HCT116 (cell line): ENCODE measurements around the gene TECTA. TPM values are rescaled to one million over a fixed set of nuclear protein-coding genes. Genes with fewer than 3 reads are reported as not detected.

ENCODE experiments used
- ATAC-seq: fragments of 200-7000 bp; cut with Tn5 transposase; 2 replicates; pipeline ENCODE4 v1.9.1; 2020; ENCODE audit warnings: mild to moderate bottlenecking, moderate library complexity
- BruUV-seq: library from RNA; stranded (reverse); fragments of 400-500 nt; replicated peaks from 2 replicates; lab custom pipeline; 2021; lab: Mats Ljungman, UMichigan
- CTCF ChIA-PET: fragments of 300-600 bp; sonication (Branson Sonifier 250); formaldehyde crosslinking; loops from one replicate; lab custom pipeline; 2021; ENCODE audit warnings: antibody characterized with exemption; lab: Charles Lee
- POLR2A ChIA-PET: fragments of 300-600, 350-600 bp; sonication (Branson Sonifier 250); formaldehyde crosslinking; loops from one replicate; lab custom pipeline; 2021; ENCODE audit warnings: antibody characterized with exemption; lab: Charles Lee
- RAD21 ChIA-PET, 2 experiments: fragments of 300-600 bp; sonication (Branson Sonifier 250); formaldehyde crosslinking; loops; one replicate each; lab custom pipeline; 2023; ENCODE audit warnings: low total read pairs in 2 of 2; ENCODE audit not compliant: uncharacterized antibody in 2 of 2, unreplicated experiment in 2 of 2, low non-redundant PET in 1 of 2; lab: Charles Lee
- DNase-seq: peaks from one replicate; pipeline ENCODE4 v3.0.0-alpha.2; 2010; ENCODE audit warnings: low read depth, low spot score
- H2AFZ ChIP-seq: fragments of 200-600 bp; shearing (Covaris generic), sonication (generic); 2 replicates; pipeline ENCODE4 v1.6.1; 2017; ENCODE audit warnings: low read depth, mixed run types, mixed read lengths, antibody characterized with exemption, low read length; ENCODE audit not compliant: poor library complexity, severe bottlenecking
- H3K27ac ChIP-seq: 2 replicates; pipeline ENCODE4 v1.5.1; 2012; ENCODE audit warnings: low read depth, low read length
- H3K27me3 ChIP-seq: fragments of 200-600 bp; sonication (generic); 2 replicates; pipeline ENCODE4 v1.6.1; 2016; ENCODE audit warnings: mixed run types, low read length, mixed read lengths; ENCODE audit not compliant: insufficient read depth
- H3K36me3 ChIP-seq, 2 experiments: fragments of 200-500 bp in 1 of 2; fragments of 200-600 bp in 1 of 2; sonication (Bioruptor generic) in 1 of 2; sonication (generic) in 1 of 2; 2 replicates each; pipeline versions ENCODE4 v1.5.1 to v1.6.1; 2014 to 2016; ENCODE audit warnings: low read length in 2 of 2, inconsistent platforms in 1 of 2, mixed read lengths in 1 of 2, mixed run types in 1 of 2; ENCODE audit not compliant: insufficient read depth in 2 of 2, control insufficient read depth in 1 of 2
- H3K4me1 ChIP-seq, 2 experiments: fragments of 200-600 bp in 1 of 2; sonication (generic) in 1 of 2; 2 replicates each; pipeline versions ENCODE4 v1.5.1 to v1.6.1; 2012 to 2017; ENCODE audit warnings: low read length in 2 of 2, inconsistent platforms in 1 of 2, mild to moderate bottlenecking in 1 of 2, mixed read lengths in 1 of 2, mixed run types in 1 of 2, moderate library complexity in 1 of 2; ENCODE audit not compliant: insufficient read depth in 2 of 2, control insufficient read depth in 1 of 2
- H3K4me2 ChIP-seq: fragments of 200-600 bp; sonication (generic); 2 replicates; pipeline ENCODE4 v1.6.1; 2017; ENCODE audit warnings: mixed run types, low read length, mixed read lengths
- H3K4me3 ChIP-seq, 2 experiments: fragments of 200-600 bp in 1 of 2; sonication (generic) in 1 of 2; replicated peaks in 1 of 2; 2 replicates each; pipeline ENCODE4 v1.5.1; 2011 to 2016; ENCODE audit warnings: low read length in 2 of 2, control low read depth in 1 of 2, low read depth in 1 of 2, mild to moderate bottlenecking in 1 of 2, mixed read lengths in 1 of 2, mixed run types in 1 of 2
- H3K79me2 ChIP-seq: fragments of 200-600 bp; sonication (generic); 2 replicates; pipeline ENCODE4 v1.6.1; 2017; ENCODE audit warnings: mild to moderate bottlenecking, mixed run types, low read length, moderate library complexity, mixed read lengths; ENCODE audit not compliant: insufficient read depth
- H3K9ac ChIP-seq: fragments of 200-600 bp; sonication (generic); 2 replicates; pipeline ENCODE4 v1.6.1; 2016; ENCODE audit warnings: low read length, mixed read lengths
- H3K9me2 ChIP-seq: fragments of 200-600 bp; sonication (generic), shearing (Covaris generic); 2 replicates; pipeline ENCODE4 v1.6.1; 2017; ENCODE audit warnings: mixed run types, mild to moderate bottlenecking, moderate library complexity; ENCODE audit not compliant: insufficient read depth
- H3K9me3 ChIP-seq, 2 experiments: fragments of 200-500 bp in 1 of 2; fragments of 200-600 bp in 1 of 2; sonication (Bioruptor generic) in 1 of 2; sonication (generic) in 1 of 2; 2 replicates each; pipeline ENCODE4 v1.6.1; 2014 to 2017; ENCODE audit warnings: low read length in 2 of 2, mixed read lengths in 2 of 2, inconsistent platforms in 1 of 2, low read depth in 1 of 2, mild to moderate bottlenecking in 1 of 2, mixed run types in 1 of 2, moderate library complexity in 1 of 2; ENCODE audit not compliant: control insufficient read depth in 1 of 2, insufficient read depth in 1 of 2
- H4K20me1 ChIP-seq: fragments of 200-600 bp; sonication (generic), shearing (Covaris generic); 2 replicates; pipeline ENCODE4 v1.6.1; 2017; ENCODE audit warnings: mixed run types, mild to moderate bottlenecking, moderate library complexity; ENCODE audit not compliant: insufficient read depth
- ELF1 ChIP-seq: IDR thresholded peaks from 2 replicates; pipeline ENCODE4 v1.6.1; 2012; ENCODE audit warnings: low read depth, borderline replicate concordance
- FOSL1 ChIP-seq: IDR thresholded peaks from 2 replicates; pipeline ENCODE4 v1.6.1; 2012; ENCODE audit warnings: low read depth
- POLR2A ChIP-seq: IDR thresholded peaks from 2 replicates; pipeline ENCODE4 v1.7.0; 2011; ENCODE audit warnings: borderline replicate concordance; ENCODE audit not compliant: insufficient read depth, insufficient read length; ENCODE audit errors: extremely low read depth
- POLR2AphosphoS5 ChIP-seq: IDR thresholded peaks from 2 replicates; pipeline ENCODE4 v1.6.1; 2011; ENCODE audit warnings: mild to moderate bottlenecking, low read depth, low read length, moderate library complexity
- REST ChIP-seq: IDR thresholded peaks from 2 replicates; pipeline ENCODE4 v1.6.1; 2012; ENCODE audit warnings: low read depth
- SIN3A ChIP-seq: IDR thresholded peaks from 2 replicates; pipeline ENCODE4 v1.6.1; 2012; ENCODE audit warnings: low read depth
- SRF ChIP-seq: IDR thresholded peaks from 2 replicates; pipeline ENCODE4 v1.6.1; 2012; ENCODE audit warnings: low read depth
- TCF7L2 ChIP-seq: IDR thresholded peaks from 2 replicates; pipeline ENCODE4 v1.7.0; 2011; ENCODE audit warnings: borderline replicate concordance, inconsistent platforms; ENCODE audit not compliant: insufficient read depth, insufficient read length; ENCODE audit errors: extremely low read depth
- ZBTB33 ChIP-seq: IDR thresholded peaks from 2 replicates; pipeline ENCODE4 v1.6.1; 2011; ENCODE audit warnings: mild to moderate bottlenecking, low read length, moderate library complexity; ENCODE audit not compliant: insufficient replicate concordance; ENCODE audit errors: extremely low read depth
- intact Hi-C: fragments of 100-400 bp; cut with micrococcal nuclease; formaldehyde crosslinking; loops from 2 replicates; pipeline ENCODE4 v1.10.0; 2022
- total RNA-seq: library from RNA; stranded (reverse); gene quantifications from one replicate; pipeline ENCODE4 v1.2.1, GENCODE V29; 2021; ENCODE audit not compliant: unreplicated experiment

TECTA gene
- total RNA-seq, 1 experiment from 2014 or later: 0.81 TPM

DNA sequence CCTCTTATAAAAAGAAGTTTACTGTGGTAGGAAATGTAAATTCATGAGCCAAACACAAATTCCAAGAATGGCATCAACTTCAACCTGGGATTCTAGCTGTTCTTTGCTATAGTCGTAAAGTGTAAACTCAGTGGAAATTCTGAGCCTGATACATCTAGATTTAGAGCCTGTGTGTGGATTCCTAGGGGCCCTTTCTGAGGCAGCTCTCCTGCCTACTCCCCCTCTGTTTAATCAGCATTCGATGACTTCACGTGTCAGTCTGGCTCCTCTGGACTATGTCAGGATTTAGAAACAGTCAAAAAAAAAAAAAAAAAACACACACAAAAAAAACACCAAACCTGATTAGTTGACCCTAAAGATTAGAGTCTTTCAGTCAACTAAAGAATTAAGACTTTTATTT lies 98.5 kb downstream of the TECTA start (continued):
- no peak for TF ChIP-seq REST
- TF ChIP-seq, all 23 proteins: peak for 0

GRCh38 chr11:121206810-121207209 lies 105.8 kb downstream of the TECTA start:
- CTCF ChIA-PET: interaction anchor here (1.9 kb wide), 1 partner anchor 12 kb away, joined by 8 read pairs; no protein-coding TSS in a partner anchor
- Histone ChIP-seq H3K79me2 (no peaks in the 10 kb centered on the region), H3K27me3 (no peaks in the 10 kb centered on the region), H3K9me2 (no peaks in the 10 kb centered on the region), H3K4me2 (no peak overlapping the region), H3K4me1 (no peaks in the 10 kb centered on the region), H3K9ac (no peak overlapping the region)
- TF ChIP-seq TCF7L2 (no peak), POLR2A (no peak), REST (no peak), FOSL1 (no peak), SIN3A (no peak), ZBTB33 (no peak), ELF1 (no peak), POLR2AphosphoS5 (no peak), SRF (no peak)
- TF ChIP-seq, all 23 proteins: peak for 0
- RAD21 ChIA-PET: no interaction called here
- no peak overlapping the region for H3K4me3 ChIP-seq
- BruUV-seq: no TSS peak
- DNase-seq: no peak
- no peak for ATAC-seq
- no peaks in the 10 kb centered on the region for H4K20me1 ChIP-seq
- H3K9me3 ChIP-seq: no peaks in the 10 kb centered on the region
- H3K27ac ChIP-seq: no peak overlapping the region
- no peaks in the 10 kb centered on the region for H3K36me3 ChIP-seq
- intact Hi-C loops: no loop called here
- no peak overlapping the region for H2AFZ ChIP-seq
- POLR2A ChIA-PET: no interaction called here
